H1 (cell line): Measurements from ENCODE around the gene TOMM6. TPM values are rescaled to one million over a fixed set of nuclear protein-coding genes. Genes with fewer than 3 reads are reported as not detected.

Experiments used
- CTCF ChIA-PET: fragments of 300-600 bp; sonication (Branson Sonifier 250); formaldehyde crosslinking; loops from one replicate; lab custom pipeline; 2021; ENCODE audit not compliant: partially characterized antibody; lab: Charles Lee
- POLR2A ChIA-PET: fragments of 300-600 bp; sonication (Branson Sonifier 250); formaldehyde crosslinking; loops from one replicate; lab custom pipeline; 2021; ENCODE audit warnings: inconsistent platforms; ENCODE audit not compliant: partially characterized antibody; lab: Charles Lee
- DNase-seq, 2 experiments: peaks; one replicate each; pipeline versions ENCODE4 v3.0.0 to v3.0.0-alpha.2; 2010 to 2022; ENCODE audit warnings: low spot score in 2 of 2, low read depth in 1 of 2, mixed read lengths in 1 of 2
- FAIRE-seq: peaks from 2 replicates; lab custom pipeline; 2011; peaks lifted over from hg19 to GRCh38; lab: Jason Lieb, UNC
- H2AFZ ChIP-seq: 2 replicates; pipeline ENCODE4 v1.8.1; 2012; ENCODE audit warnings: low read length, inconsistent platforms
- H2AK5ac ChIP-seq: 2 replicates; pipeline ENCODE4 v1.6.1; 2013; ENCODE audit warnings: low read depth, low read length
- H2BK120ac ChIP-seq: replicated peaks from 2 replicates; pipeline ENCODE3; 2013; ENCODE audit warnings: low read depth, low read length, inconsistent platforms
- H2BK12ac ChIP-seq: 2 replicates; pipeline ENCODE4 v1.6.1; 2013; ENCODE audit warnings: low read depth, low read length
- H2BK15ac ChIP-seq: 2 replicates; pipeline ENCODE4 v1.6.1; 2013; ENCODE audit warnings: low read length
- H2BK20ac ChIP-seq: 2 replicates; pipeline ENCODE4 v1.6.1; 2013; ENCODE audit warnings: low read length
- H2BK5ac ChIP-seq: 2 replicates; pipeline ENCODE4 v1.6.1; 2013; ENCODE audit warnings: low read depth, low read length
- H3K14ac ChIP-seq: 2 replicates; pipeline ENCODE4 v1.6.1; 2013; ENCODE audit warnings: inconsistent platforms; ENCODE audit not compliant: insufficient read length
- H3K18ac ChIP-seq: 2 replicates; pipeline ENCODE4 v1.6.1; 2013; ENCODE audit warnings: low read length; ENCODE audit errors: extremely low read depth
- H3K23ac ChIP-seq: 2 replicates; pipeline ENCODE4 v1.6.1; 2013; ENCODE audit warnings: inconsistent platforms; ENCODE audit not compliant: insufficient read length
- H3K23me2 ChIP-seq: 2 replicates; pipeline ENCODE4 v1.6.1; 2013; ENCODE audit warnings: low read depth, low read length
- H3K27ac ChIP-seq: 2 replicates; pipeline ENCODE4 v1.6.1; 2011; ENCODE audit warnings: low read depth, low read length, inconsistent platforms
- H3K27me3 ChIP-seq, 4 experiments: replicated peaks in 1 of 4; 1 replicate in 1 of 4; 2 replicates in 3 of 4; pipeline versions ENCODE4 v1.6.1 to v1.8.1; 2011 to 2013; ENCODE audit warnings: low read length in 3 of 4, mild to moderate bottlenecking in 3 of 4, inconsistent platforms in 2 of 4, mixed read lengths in 2 of 4, moderate library complexity in 1 of 4; ENCODE audit not compliant: control insufficient read depth in 3 of 4, insufficient read depth in 3 of 4; ENCODE audit errors: extremely low read depth in 1 of 4
- H3K36me3 ChIP-seq, 4 experiments: 2 replicates each; pipeline versions ENCODE4 v1.6.1 to v1.8.1; 2011 to 2013; ENCODE audit warnings: mild to moderate bottlenecking in 4 of 4, low read length in 3 of 4, moderate library complexity in 2 of 4, control low read depth in 1 of 4, inconsistent platforms in 1 of 4; ENCODE audit not compliant: insufficient read depth in 4 of 4, control insufficient read depth in 2 of 4
- H3K4ac ChIP-seq: replicated peaks from 2 replicates; pipeline ENCODE3; 2013; ENCODE audit warnings: low read length, low read depth, mixed read lengths, inconsistent platforms; ENCODE audit not compliant: insufficient read length
- H3K4me1 ChIP-seq, 4 experiments: replicated peaks in 1 of 4; 1 replicate in 1 of 4; 2 replicates in 3 of 4; pipeline versions ENCODE4 v1.6.1 to v1.8.1; 2011 to 2013; ENCODE audit warnings: low read length in 3 of 4, inconsistent platforms in 2 of 4, mixed read lengths in 1 of 4; ENCODE audit not compliant: insufficient read depth in 4 of 4, control insufficient read depth in 3 of 4
- H3K4me2 ChIP-seq, 2 experiments: 2 replicates each; pipeline versions ENCODE4 v1.6.1 to v1.8.1; 2011 to 2013; ENCODE audit warnings: low read depth in 2 of 2, low read length in 2 of 2, control low read depth in 1 of 2, inconsistent platforms in 1 of 2, mild to moderate bottlenecking in 1 of 2; ENCODE audit not compliant: insufficient read depth in 1 of 2
- H3K4me3 ChIP-seq, 4 experiments: fragments of 200-600, 300-600 bp in 1 of 4; sonication (generic), shearing (Covaris generic), sonication (Bioruptor Twin) in 1 of 4; 2 replicates each; pipeline versions ENCODE4 v1.5.1 to v1.8.1; 2011 to 2016; ENCODE audit warnings: low read length in 4 of 4, low read depth in 3 of 4, control low read depth in 2 of 4, inconsistent platforms in 2 of 4, mild to moderate bottlenecking in 2 of 4, mixed read lengths in 1 of 4, moderate library complexity in 1 of 4; ENCODE audit not compliant: insufficient read depth in 2 of 4; ENCODE audit errors: extremely low read depth in 1 of 4
- H3K56ac ChIP-seq: replicated peaks from 2 replicates; pipeline ENCODE3; 2013; ENCODE audit warnings: low read depth, mild to moderate bottlenecking, mixed read lengths, low read length, inconsistent platforms; ENCODE audit not compliant: insufficient read length
- H3K79me1 ChIP-seq: 2 replicates; pipeline ENCODE4 v1.6.1; 2013; ENCODE audit warnings: low read depth, low read length, control low read depth
- H3K79me2 ChIP-seq, 2 experiments: 2 replicates each; pipeline versions ENCODE4 v1.6.1 to v1.8.1; 2012 to 2013; ENCODE audit warnings: low read length in 2 of 2, mild to moderate bottlenecking in 2 of 2, inconsistent platforms in 1 of 2; ENCODE audit not compliant: insufficient read depth in 2 of 2, control insufficient read depth in 1 of 2
- H3K9ac ChIP-seq, 4 experiments: replicated peaks in 1 of 4; 1 replicate in 1 of 4; 2 replicates in 3 of 4; pipeline versions ENCODE4 v1.6.1 to v1.8.1; 2011 to 2013; ENCODE audit warnings: low read depth in 3 of 4, low read length in 3 of 4, control low read depth in 2 of 4, mild to moderate bottlenecking in 2 of 4, moderate library complexity in 2 of 4, inconsistent platforms in 1 of 4; ENCODE audit errors: extremely low read depth in 1 of 4
- H3K9me3 ChIP-seq, 2 experiments: 2 replicates each; pipeline versions ENCODE4 v1.6.1 to v1.8.1; 2012 to 2013; ENCODE audit warnings: mild to moderate bottlenecking in 2 of 2, moderate library complexity in 2 of 2, control low read depth in 1 of 2, inconsistent platforms in 1 of 2, low read depth in 1 of 2, low read length in 1 of 2, mixed read lengths in 1 of 2; ENCODE audit not compliant: insufficient read depth in 2 of 2
- H4K20me1 ChIP-seq, 2 experiments: replicated peaks in 1 of 2; 2 replicates each; pipeline versions ENCODE3 to v1.8.1; 2011 to 2013; ENCODE audit warnings: inconsistent platforms in 2 of 2, low read length in 2 of 2, mild to moderate bottlenecking in 1 of 2; ENCODE audit not compliant: insufficient read depth in 2 of 2, control insufficient read depth in 1 of 2
- H4K5ac ChIP-seq: 2 replicates; pipeline ENCODE4 v1.6.1; 2013; ENCODE audit warnings: low read length, low read depth, mixed read lengths, inconsistent platforms; ENCODE audit not compliant: insufficient read length
- H4K8ac ChIP-seq: 2 replicates; pipeline ENCODE4 v1.8.0; 2013; ENCODE audit warnings: mild to moderate bottlenecking, moderate library complexity, low read length, inconsistent platforms; ENCODE audit not compliant: insufficient read depth; ENCODE audit errors: extremely low read depth
- H4K91ac ChIP-seq: replicated peaks from 2 replicates; pipeline ENCODE3; 2013; ENCODE audit warnings: low read length, mixed read lengths, inconsistent platforms; ENCODE audit not compliant: insufficient read length
- BCL11A ChIP-seq, 2 experiments: IDR thresholded peaks; one replicate each; pipeline ENCODE4 v1.6.1; 2011; ENCODE audit warnings: low read depth in 2 of 2, low read length in 2 of 2, mild to moderate bottlenecking in 2 of 2
- CBX5 ChIP-seq: fragments of 300-800, 300-1000 bp; sonication (generic); IDR thresholded peaks from 2 replicates; pipeline ENCODE4 v1.7.1; 2016; ENCODE audit warnings: antibody characterized with exemption, low read length, low read depth
- JUND ChIP-seq: IDR thresholded peaks from 2 replicates; pipeline ENCODE4 v1.6.1; 2011; ENCODE audit warnings: mild to moderate bottlenecking, improper control_type of control experiment, low read length
- KDM4A ChIP-seq: IDR thresholded peaks from one replicate; pipeline ENCODE4 v1.7.1; 2012; ENCODE audit warnings: low read depth, mild to moderate bottlenecking, moderate library complexity, low read length, inconsistent platforms; ENCODE audit not compliant: severe bottlenecking
- PHF8 ChIP-seq: fragments of 200-600 bp; sonication (generic); conservative IDR thresholded peaks from 2 replicates; pipeline ENCODE4 v1.7.1; 2012; ENCODE audit warnings: low read depth, mild to moderate bottlenecking, inconsistent platforms, low read length, moderate library complexity
- POU5F1 ChIP-seq: IDR thresholded peaks from 2 replicates; pipeline ENCODE4 v1.6.1; 2011; ENCODE audit warnings: low read depth, mild to moderate bottlenecking, low read length, moderate library complexity
- SP2 ChIP-seq: IDR thresholded peaks from 2 replicates; pipeline ENCODE4 v1.6.1; 2012; ENCODE audit warnings: mild to moderate bottlenecking, low read length, inconsistent platforms
- TBP ChIP-seq: IDR thresholded peaks from 2 replicates; pipeline ENCODE4 v1.6.1; 2011; ENCODE audit warnings: low read depth, low read length, improper control_type of control experiment
- WGBS, 2 experiments: shearing (Covaris generic) in 1 of 2; methylation state at CpG; one replicate each; pipeline versions ENCODE4 v1.1.6 to v1.1.7; 2013 to 2015; ENCODE audit warnings: low lambda C conversion rate in 2 of 2, mixed read lengths in 2 of 2, inconsistent platforms in 1 of 2, low coverage in 1 of 2, missing lambda C conversion rate in 1 of 2; ENCODE audit not compliant: insufficient replicate concordance in 2 of 2, insufficient coverage in 1 of 2, insufficient read length in 1 of 2; ENCODE audit errors: extremely low coverage in 1 of 2, missing lambda C conversion rate in 1 of 2; 5-methylcytosine and 5-hydroxymethylcytosine counted together
- polyA plus RNA-seq, 7 experiments: library from polyadenylated mRNA; depleted of rRNA in 3 of 7; stranded (reverse) in 5 of 7; unstranded in 2 of 7; fragments of >200 nt in 5 of 7; fragments of 200-250 nt in 2 of 7; gene quantifications; 1 replicate in 5 of 7; 2 replicates in 1 of 7; 4 replicates in 1 of 7; pipeline versions ENCODE4 v1.2.1 to v1.2.3, GENCODE V29; 2011 to 2013; ENCODE audit warnings: missing spikeins in 2 of 7, mixed read lengths in 2 of 7
- total RNA-seq: library from RNA; stranded (reverse); fragmentation: NEBNext Ultra II Directional; extraction: Animal tissue kit (Norgen Biotek cat#: 25700); gene quantifications from 2 replicates; pipeline ENCODE4 v1.2.1, GENCODE V29; 2021
- TF ChIP-seq, protein P1 (sequence below): IDR thresholded peaks from 2 replicates; pipeline ENCODE4 v1.6.1; 2011; ENCODE audit warnings: low read length, improper control_type of control experiment
- TF ChIP-seq, protein P2 (sequence below): IDR thresholded peaks from 2 replicates; pipeline ENCODE4 v1.6.1; 2012; ENCODE audit warnings: inconsistent platforms
- TF ChIP-seq, protein P3 (sequence below), 3 experiments: IDR thresholded peaks; 1 replicate in 2 of 3; 2 replicates in 1 of 3; pipeline versions ENCODE4 v1.5.1 to v1.6.1; 2011; ENCODE audit warnings: low read length in 3 of 3, mild to moderate bottlenecking in 3 of 3, inconsistent platforms in 2 of 3, low read depth in 1 of 3, moderate library complexity in 1 of 3; ENCODE audit not compliant: insufficient read depth in 1 of 3; ENCODE audit errors: control extremely low read depth in 1 of 3

Gene TOMM6
- total and polyA plus RNA-seq, 2 of the 8 experiments (the other 6 are each of a cell fraction or from before 2014, with no cell fraction given), result 228 to 560 TPM

GRCh38 chr6:41823178-41823577 lies 35.7 kb downstream of the TOMM6 start:
- Histone ChIP-seq H2BK20ac (no peak overlapping the region), H4K91ac (no peak overlapping the region), H2BK12ac (no peak overlapping the region), H3K4me2 (no peak overlapping the region), H3K36me3 (no peaks in the 10 kb centered on the region), H4K8ac (no peak overlapping the region), H3K27me3 (no peaks in the 10 kb centered on the region), H3K79me2 (no peaks in the 10 kb centered on the region), H3K23me2 (no peaks in the 10 kb centered on the region), H2AFZ (no peak overlapping the region), H4K20me1 (no peaks in the 10 kb centered on the region), H3K9me3 (no peaks in the 10 kb centered on the region), H2AK5ac (no peak overlapping the region), H3K27ac (no peak overlapping the region), H3K9ac (no peak overlapping the region), H4K5ac (no peak overlapping the region), H3K79me1 (no peaks in the 10 kb centered on the region), H3K56ac (no peak overlapping the region), H2BK15ac (no peak overlapping the region), H2BK5ac (no peak overlapping the region), H3K4ac (no peak overlapping the region), H2BK120ac (no peak overlapping the region), H3K18ac (no peak overlapping the region), H3K23ac (no peak overlapping the region), H3K4me3 (no peak overlapping the region), H3K4me1 (no peaks in the 10 kb centered on the region), H3K14ac (no peak overlapping the region)
- ChIA-PET POLR2A (interaction anchor here (0.7 kb wide), 1 partner anchor 9 kb away, joined by 3 read pairs; no protein-coding TSS in a partner anchor), CTCF (interaction anchor here (0.6 to 1.0 kb wide), 5 partner anchors 9 to 118 kb away, joined by 3 read pairs; partner anchors contain the start of genes BYSL and MED20)
- 92% methylated on average over 1 of the region's 1 CpG; no CpG with 5 or more reads in 1 of the 2 experiments for WGBS, 2 experiments
- DNase-seq (no peak), FAIRE-seq (no peak)
- TF ChIP-seq, protein P1, sequence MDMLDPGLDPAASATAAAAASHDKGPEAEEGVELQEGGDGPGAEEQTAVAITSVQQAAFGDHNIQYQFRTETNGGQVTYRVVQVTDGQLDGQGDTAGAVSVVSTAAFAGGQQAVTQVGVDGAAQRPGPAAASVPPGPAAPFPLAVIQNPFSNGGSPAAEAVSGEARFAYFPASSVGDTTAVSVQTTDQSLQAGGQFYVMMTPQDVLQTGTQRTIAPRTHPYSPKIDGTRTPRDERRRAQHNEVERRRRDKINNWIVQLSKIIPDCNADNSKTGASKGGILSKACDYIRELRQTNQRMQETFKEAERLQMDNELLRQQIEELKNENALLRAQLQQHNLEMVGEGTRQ, result no peak
- TF ChIP-seq SP2 (no peak), TBP (no peak), KDM4A (no peak), POU5F1 (no peak), BCL11A (IDR thresholded peaks at IDR 0.05; ENCODE audit: low read depth in 2 of 2, low read length in 2 of 2) (no peak), PHF8 (no peak), CBX5 (no peak), JUND (no peak)
- TF ChIP-seq, protein P2, sequence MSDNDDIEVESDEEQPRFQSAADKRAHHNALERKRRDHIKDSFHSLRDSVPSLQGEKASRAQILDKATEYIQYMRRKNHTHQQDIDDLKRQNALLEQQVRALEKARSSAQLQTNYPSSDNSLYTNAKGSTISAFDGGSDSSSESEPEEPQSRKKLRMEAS, result no peak
- TF ChIP-seq, protein P3, sequence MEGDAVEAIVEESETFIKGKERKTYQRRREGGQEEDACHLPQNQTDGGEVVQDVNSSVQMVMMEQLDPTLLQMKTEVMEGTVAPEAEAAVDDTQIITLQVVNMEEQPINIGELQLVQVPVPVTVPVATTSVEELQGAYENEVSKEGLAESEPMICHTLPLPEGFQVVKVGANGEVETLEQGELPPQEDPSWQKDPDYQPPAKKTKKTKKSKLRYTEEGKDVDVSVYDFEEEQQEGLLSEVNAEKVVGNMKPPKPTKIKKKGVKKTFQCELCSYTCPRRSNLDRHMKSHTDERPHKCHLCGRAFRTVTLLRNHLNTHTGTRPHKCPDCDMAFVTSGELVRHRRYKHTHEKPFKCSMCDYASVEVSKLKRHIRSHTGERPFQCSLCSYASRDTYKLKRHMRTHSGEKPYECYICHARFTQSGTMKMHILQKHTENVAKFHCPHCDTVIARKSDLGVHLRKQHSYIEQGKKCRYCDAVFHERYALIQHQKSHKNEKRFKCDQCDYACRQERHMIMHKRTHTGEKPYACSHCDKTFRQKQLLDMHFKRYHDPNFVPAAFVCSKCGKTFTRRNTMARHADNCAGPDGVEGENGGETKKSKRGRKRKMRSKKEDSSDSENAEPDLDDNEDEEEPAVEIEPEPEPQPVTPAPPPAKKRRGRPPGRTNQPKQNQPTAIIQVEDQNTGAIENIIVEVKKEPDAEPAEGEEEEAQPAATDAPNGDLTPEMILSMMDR (IDR thresholded peaks at IDR 0.05; ENCODE audit: control extremely low read depth in 1 of 3, insufficient read depth in 1 of 3, low read depth in 1 of 3, low read length in 3 of 3), result no peak
